Activated CD4-positive, alpha-beta memory T cell treated with anti-CD3 and anti-CD28 coated beads, Interleukin-2, amount 10 ng/mL, durations not matched to agents 7 days and 5 days (primary cell): ENCODE measurements around the gene PBXIP1. TPM values are rescaled to one million over a fixed set of nuclear protein-coding genes. Genes with fewer than 3 reads are reported as not detected.
A peak's percentile ranks its signal among the peaks of the same experiment; 100 is the strongest.

ENCODE experiments used
- CTCF ChIA-PET: fragments of 350-600 bp; sonication (Branson Sonifier 250); formaldehyde crosslinking; loops from one replicate; lab custom pipeline; 2021; ENCODE audit warnings: antibody characterized with exemption, inconsistent platforms; lab: Charles Lee
- POLR2A ChIA-PET: fragments of 350-600 bp; sonication (Branson Sonifier 250); formaldehyde crosslinking; loops from one replicate; lab custom pipeline; 2021; ENCODE audit warnings: antibody characterized with exemption; lab: Charles Lee
- DNase-seq: peaks from one replicate; pipeline ENCODE4 v3.0.0-alpha.2; 2020
- H3K27ac Mint-ChIP-seq: one replicate; pipeline ENCODE4 v1.8.0; 2021; ENCODE audit warnings: mild to moderate bottlenecking, mixed read lengths
- H3K27me3 Mint-ChIP-seq: one replicate; pipeline ENCODE4 v1.8.0; 2021; ENCODE audit warnings: mixed read lengths
- H3K36me3 Mint-ChIP-seq: one replicate; pipeline ENCODE4 v1.8.0; 2021; ENCODE audit warnings: low read depth, mixed read lengths
- H3K4me1 Mint-ChIP-seq: one replicate; pipeline ENCODE4 v1.8.0; 2021; ENCODE audit warnings: mixed read lengths
- H3K4me3 Mint-ChIP-seq: one replicate; pipeline ENCODE4 v1.8.0; 2021; ENCODE audit warnings: mild to moderate bottlenecking, mixed read lengths
- H3K9me3 Mint-ChIP-seq: one replicate; pipeline ENCODE4 v1.8.0; 2021; ENCODE audit warnings: mixed read lengths
- total RNA-seq, 2 experiments: library from RNA; stranded (reverse); gene quantifications; one replicate each; pipeline ENCODE4 v1.2.3, GENCODE V29; 2021

PBXIP1 gene
- total RNA-seq, 2 experiments from 2014 or later, result 169 TPM

DNA sequence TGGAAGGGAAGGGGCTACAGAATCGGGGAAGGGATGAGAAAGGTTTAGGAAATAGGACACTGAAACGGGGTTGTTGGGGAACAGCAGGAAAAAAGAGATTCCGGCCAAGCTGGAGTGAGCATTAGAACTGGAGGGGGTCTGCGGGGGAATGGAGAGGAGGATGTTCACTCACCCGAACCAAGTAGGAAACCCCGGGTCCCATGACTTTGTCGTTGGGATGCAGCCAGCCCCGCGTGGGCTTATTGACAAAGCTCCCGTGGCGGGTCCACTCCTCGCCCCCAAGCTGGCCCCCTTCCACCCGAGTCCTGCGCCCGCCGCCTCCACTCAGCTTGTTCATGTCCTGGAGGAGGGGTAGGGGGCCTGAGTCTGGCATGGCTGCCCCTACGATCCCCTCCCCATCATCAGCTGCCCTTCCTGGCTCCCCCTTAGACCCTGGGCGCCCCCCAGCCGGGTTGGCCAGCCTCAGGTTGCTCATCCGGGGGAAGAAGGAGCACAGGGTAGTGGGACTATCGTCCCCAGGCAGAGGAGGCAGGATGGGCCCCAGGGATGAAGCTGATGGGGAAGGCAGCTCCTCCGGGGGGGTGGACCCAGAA is 14.1 kb upstream of the PBXIP1 start:
- Mint-ChIP-seq H3K27ac (no peak overlapping the region), H3K9me3 (no peaks in the 10 kb centered on the region), H3K27me3 (no peaks in the 10 kb centered on the region), H3K4me1 (peaks cover 55% of the 10 kb centered on the region), H3K4me3 (no peak overlapping the region), H3K36me3 (peaks cover 53% of the 10 kb centered on the region)
- CTCF ChIA-PET, result interaction anchor here (0.5 to 1.9 kb wide), 5 partner anchors 13 to 74 kb away, joined by 3 to 10 read pairs (median 4); partner anchors contain the start of gene FLAD1
- POLR2A ChIA-PET, result interaction anchor here (0.7 to 3.9 kb wide), 8 partner anchors 9 to 46 kb away, joined by 3 to 34 read pairs (median 7); partner anchors contain the start of genes FLAD1, PBXIP1, PMVK and PYGO2
- no peak for DNase-seq

DNA sequence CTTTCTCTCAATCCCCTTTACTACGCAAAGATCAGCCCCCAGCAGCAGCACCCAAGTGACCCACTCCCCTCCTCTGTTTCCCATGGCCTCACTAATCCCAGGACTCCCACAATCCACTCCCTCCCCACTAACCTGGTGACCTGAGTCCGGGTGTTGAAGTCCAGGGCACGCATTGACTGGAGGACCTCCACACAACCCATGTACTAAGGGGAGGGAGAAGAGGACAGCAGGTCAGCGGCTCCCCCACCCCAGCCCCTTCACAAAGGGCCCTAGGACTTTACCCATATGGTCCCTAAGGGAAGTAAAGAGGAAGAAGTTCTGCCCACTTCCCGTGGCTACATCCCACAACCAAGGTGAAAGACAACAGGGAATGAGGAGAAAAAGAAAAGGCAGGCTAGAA is 13.3 kb upstream of the PBXIP1 start:
- Mint-ChIP-seq H3K9me3 (no peaks in the 10 kb centered on the region), H3K27ac (peak overlapping the region; percentile 40), H3K4me1 (peaks cover 57% of the 10 kb centered on the region), H3K27me3 (no peaks in the 10 kb centered on the region), H3K36me3 (peaks cover 57% of the 10 kb centered on the region), H3K4me3 (no peak overlapping the region)
- CTCF ChIA-PET, result interaction anchor here (1.7 kb wide), 1 partner anchor 25 kb away, joined by 4 read pairs; no protein-coding TSS in a partner anchor
- POLR2A ChIA-PET, result interaction anchor here (0.9 to 3.9 kb wide), 3 partner anchors 8 to 46 kb away, joined by 3 to 34 read pairs (median 13); partner anchors contain the start of genes FLAD1 and PYGO2
- no peak for DNase-seq

DNA sequence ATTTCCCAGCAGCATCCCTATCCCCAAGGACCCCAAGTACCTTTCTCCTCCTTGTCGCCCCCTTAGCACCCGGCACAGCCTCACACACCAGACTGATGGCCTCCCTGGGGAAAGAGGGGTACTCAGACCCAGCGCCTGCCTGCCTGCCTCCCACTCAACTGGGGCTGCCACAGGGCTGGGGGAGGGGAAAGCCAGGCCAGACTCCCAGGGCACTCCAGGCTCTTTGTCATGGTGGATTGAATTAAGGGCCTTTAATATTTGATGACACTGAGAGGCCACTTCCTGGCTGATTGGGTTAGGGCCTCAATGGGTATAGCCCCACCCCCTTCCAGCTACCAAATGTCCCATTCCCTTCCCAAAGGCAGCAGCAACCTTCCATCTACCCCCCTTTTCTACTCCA is 12.8 kb upstream of the PBXIP1 start:
- ChIA-PET POLR2A (interaction anchor here (3.0 kb wide), 1 partner anchor 15 kb away, joined by 13 read pairs; the partner anchor contains the start of gene FLAD1), CTCF (no interaction called here)
- peak overlapping the region; percentile 40 for H3K27ac Mint-ChIP-seq
- H3K36me3 Mint-ChIP-seq, result peaks cover 61% of the 10 kb centered on the region
- peaks cover 60% of the 10 kb centered on the region for H3K4me1 Mint-ChIP-seq
- H3K9me3 Mint-ChIP-seq, result no peaks in the 10 kb centered on the region
- DNase-seq, result no peak
- no peaks in the 10 kb centered on the region for H3K27me3 Mint-ChIP-seq
- no peak overlapping the region for H3K4me3 Mint-ChIP-seq

DNA sequence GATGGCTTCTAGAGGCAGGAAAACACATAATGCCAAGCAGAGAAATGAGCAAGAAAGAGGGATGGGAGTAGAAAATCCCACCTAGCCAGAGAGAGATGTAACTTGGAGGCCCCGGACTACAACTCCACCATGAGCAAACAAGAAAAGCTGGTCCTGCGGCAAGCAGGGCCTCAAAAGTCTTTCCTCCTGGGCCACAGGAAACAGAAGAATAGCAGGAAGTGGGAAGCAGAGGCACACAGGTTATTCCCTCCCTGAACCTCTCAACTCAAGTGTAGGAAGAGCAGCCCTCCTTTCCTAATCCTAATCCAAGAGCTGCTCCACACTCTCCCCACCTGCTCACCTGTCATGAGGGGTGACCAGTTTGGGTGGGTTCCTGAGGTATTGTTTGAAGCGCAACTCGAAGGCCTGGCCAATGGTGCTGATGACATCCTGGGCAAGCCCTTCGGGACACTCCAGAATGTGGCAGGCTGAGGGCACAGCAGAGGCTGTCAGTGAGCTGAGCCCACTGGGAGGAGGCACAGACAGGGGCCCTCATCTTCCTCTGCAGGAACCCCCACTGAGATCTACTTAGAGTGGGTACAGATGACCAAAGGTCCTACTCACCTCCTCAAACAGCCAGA is 11.5 kb upstream of the PBXIP1 start:
- peaks cover 68% of the 10 kb centered on the region for H3K36me3 Mint-ChIP-seq
- DNase-seq, result no peak
- ChIA-PET CTCF (interaction anchor here (0.8 kb wide), 1 partner anchor 15 kb away, joined by 5 read pairs; no protein-coding TSS in a partner anchor), POLR2A (no interaction called here)
- H3K4me1 Mint-ChIP-seq, result peaks cover 66% of the 10 kb centered on the region
- no peaks in the 10 kb centered on the region for H3K9me3 Mint-ChIP-seq
- H3K4me3 Mint-ChIP-seq, result no peak overlapping the region
- no peaks in the 10 kb centered on the region for H3K27me3 Mint-ChIP-seq
- H3K27ac Mint-ChIP-seq, result peak overlapping the region; percentile 45

DNA sequence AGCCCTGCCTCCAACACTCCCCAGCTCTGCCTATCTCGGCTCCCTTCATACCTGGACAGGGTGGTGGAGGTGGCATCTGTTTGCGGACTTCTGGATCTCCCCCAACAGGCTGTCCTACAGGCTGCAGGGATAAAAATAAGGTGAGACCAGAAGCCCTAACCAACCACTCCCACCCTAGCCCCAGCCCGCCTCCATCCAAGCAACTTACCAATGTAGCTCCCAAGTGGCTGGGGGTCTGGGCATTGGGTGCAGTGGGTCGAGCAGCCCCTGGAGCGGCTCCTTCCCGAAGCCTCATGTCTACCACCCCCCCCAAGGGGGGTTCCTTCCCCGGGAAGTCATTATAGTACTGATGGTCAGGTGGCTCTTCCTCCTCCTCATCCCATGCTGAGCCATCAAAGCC is 10.2 kb upstream of the PBXIP1 start:
- no peaks in the 10 kb centered on the region for H3K27me3 Mint-ChIP-seq
- no peak overlapping the region for H3K27ac Mint-ChIP-seq
- CTCF ChIA-PET, result interaction anchor here (1.1 kb wide), 1 partner anchor 11 kb away, joined by 3 read pairs; no protein-coding TSS in a partner anchor
- no peaks in the 10 kb centered on the region for H3K9me3 Mint-ChIP-seq
- POLR2A ChIA-PET, result interaction anchor here (0.7 to 0.8 kb wide), 2 partner anchors 10 to 11 kb away, joined by 3 to 4 read pairs; partner anchors contain the start of gene PBXIP1
- no peak for DNase-seq
- peaks cover 66% of the 10 kb centered on the region for H3K36me3 Mint-ChIP-seq
- H3K4me3 Mint-ChIP-seq, result no peak overlapping the region
- peaks cover 59% of the 10 kb centered on the region for H3K4me1 Mint-ChIP-seq

DNA sequence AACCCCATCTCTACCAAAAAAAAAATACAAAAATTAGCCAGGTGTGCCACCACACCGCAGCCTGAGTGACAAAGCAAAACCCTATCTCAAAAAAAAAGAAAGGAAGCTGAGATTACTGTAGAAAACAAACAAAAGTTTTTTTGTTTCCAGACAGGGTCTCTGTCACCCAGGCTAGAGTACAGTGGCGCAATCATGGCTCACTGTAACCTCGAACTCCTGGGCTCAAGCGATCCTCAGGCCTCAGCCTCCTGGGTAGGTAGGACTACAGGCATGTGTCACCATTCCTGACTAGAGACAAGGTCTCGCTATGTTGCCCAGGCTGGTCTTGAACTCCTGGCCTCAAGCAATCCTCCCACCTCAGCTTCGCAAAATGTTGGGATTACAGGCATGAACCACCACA is 8.5 kb upstream of the PBXIP1 start:
- Mint-ChIP-seq H3K4me3 (no peak overlapping the region), H3K4me1 (peaks cover 61% of the 10 kb centered on the region), H3K36me3 (peaks cover 72% of the 10 kb centered on the region), H3K27ac (peak overlapping the region; percentile 57), H3K9me3 (no peaks in the 10 kb centered on the region), H3K27me3 (no peaks in the 10 kb centered on the region)
- CTCF ChIA-PET, result interaction anchor here (1.2 to 4.3 kb wide), 2 partner anchors 9 to 32 kb away, joined by 4 to 24 read pairs; partner anchors contain the start of gene CKS1B
- POLR2A ChIA-PET, result interaction anchor here (0.8 to 1.6 kb wide), 7 partner anchors 9 to 52 kb away, joined by 3 to 10 read pairs (median 5); partner anchors contain the start of genes CKS1B, FLAD1 and PBXIP1
- DNase-seq, result no peak

DNA sequence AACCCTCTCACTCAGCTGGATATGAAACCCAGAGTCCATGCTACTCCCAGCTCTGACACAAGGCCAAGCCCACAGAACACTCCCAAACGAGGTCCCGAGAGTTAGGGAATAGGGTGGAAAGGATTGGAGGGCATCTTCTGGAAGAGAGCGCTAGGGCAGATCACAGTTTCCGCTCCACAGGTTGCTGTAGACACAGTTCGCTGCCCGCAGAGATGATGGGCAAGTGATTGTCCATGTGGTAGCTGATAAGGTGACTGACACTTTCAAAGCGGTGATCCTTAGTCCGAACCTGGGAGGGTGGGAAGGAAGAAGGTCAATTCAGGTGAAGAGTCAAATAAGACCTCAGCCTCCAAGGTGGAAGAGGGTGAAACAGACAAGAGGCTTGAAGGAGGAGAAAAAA is 7.7 kb upstream of the PBXIP1 start:
- ChIA-PET CTCF (interaction anchor here (4.3 kb wide), 1 partner anchor 9 kb away, joined by 24 read pairs; the partner anchor contains the start of gene CKS1B), POLR2A (interaction anchor here (0.7 to 3.9 kb wide), 4 partner anchors 9 to 27 kb away, joined by 3 to 25 read pairs (median 8); partner anchors contain the start of genes CKS1B, PBXIP1 and PMVK)
- peaks cover 67% of the 10 kb centered on the region for H3K36me3 Mint-ChIP-seq
- H3K4me3 Mint-ChIP-seq, result no peak overlapping the region
- H3K9me3 Mint-ChIP-seq, result no peaks in the 10 kb centered on the region
- DNase-seq, result no peak
- no peaks in the 10 kb centered on the region for H3K27me3 Mint-ChIP-seq
- H3K27ac Mint-ChIP-seq, result peak overlapping the region; percentile 58
- H3K4me1 Mint-ChIP-seq, result peaks cover 57% of the 10 kb centered on the region

DNA sequence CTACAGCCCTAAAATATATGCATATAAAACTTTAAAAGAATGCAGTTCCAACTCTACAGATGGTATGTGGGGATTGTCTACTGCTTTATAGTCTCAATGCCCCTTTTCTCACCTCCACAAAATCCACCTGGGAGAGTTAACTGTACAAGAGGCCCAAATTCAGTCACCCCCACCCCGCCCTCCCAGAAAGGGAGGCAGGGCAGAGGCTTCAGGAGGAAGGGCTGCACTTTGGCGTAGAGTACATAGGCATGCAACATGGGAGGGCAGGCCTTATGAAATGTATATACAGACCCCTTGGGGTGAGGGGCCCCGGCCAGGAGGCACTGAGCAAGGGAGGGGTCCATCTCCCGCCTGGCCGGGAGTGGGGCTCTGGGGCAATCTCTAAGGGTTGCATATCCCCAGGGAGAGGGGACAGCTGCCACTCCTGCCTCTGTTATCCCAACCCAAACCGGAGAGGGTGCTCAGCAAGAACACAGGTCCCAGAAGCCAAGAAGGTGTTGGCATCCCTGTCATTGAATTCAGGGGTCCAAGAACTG is 7.0 kb upstream of the PBXIP1 start:
- Mint-ChIP-seq H3K36me3 (peaks cover 69% of the 10 kb centered on the region), H3K27ac (peak overlapping the region; percentile 85), H3K4me3 (peak overlapping the region; percentile 88), H3K9me3 (no peaks in the 10 kb centered on the region), H3K27me3 (no peaks in the 10 kb centered on the region), H3K4me1 (peaks cover 54% of the 10 kb centered on the region)
- no peak for DNase-seq
- CTCF ChIA-PET, result interaction anchor here (1.7 to 4.3 kb wide), 3 partner anchors 10 to 54 kb away, joined by 4 to 24 read pairs (median 16); partner anchors contain the start of genes CKS1B and FLAD1
- POLR2A ChIA-PET, result interaction anchor here (1.3 to 4.3 kb wide), 8 partner anchors 8 to 47 kb away, joined by 4 to 62 read pairs (median 21); partner anchors contain the start of genes CKS1B, FLAD1, PMVK and SHC1

DNA sequence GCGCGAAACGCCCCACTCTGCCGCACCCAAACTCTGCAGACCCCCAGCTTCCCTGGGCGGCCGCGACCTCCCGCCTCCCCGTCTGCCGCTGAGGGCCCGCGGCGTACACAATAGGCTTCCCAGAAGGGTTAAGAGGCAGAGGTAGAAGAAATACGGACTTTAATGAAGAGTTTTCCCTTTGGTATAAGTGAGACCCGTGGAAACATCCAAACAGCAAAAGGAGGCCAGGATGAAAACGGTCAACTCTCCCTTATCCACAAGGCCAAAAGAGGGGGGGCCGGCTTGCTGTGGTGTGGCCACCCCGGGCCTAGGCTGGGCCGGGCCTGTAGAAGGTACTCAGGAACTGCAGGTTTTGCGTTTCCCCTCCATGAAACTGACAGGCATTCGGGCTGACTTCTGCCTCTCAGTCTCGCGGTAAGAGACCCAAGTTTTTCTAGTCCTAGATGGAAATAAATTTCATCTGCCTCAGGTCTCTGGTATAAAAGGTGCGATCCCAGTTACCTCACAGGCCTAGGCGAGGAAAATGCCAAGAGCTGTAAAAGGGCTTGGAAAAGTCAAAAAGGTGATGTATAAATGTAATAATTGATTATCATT is 6.4 kb upstream of the PBXIP1 start:
- no peak for DNase-seq
- ChIA-PET CTCF (interaction anchor here (1.2 to 4.3 kb wide), 7 partner anchors 11 to 403 kb away, joined by 3 to 24 read pairs (median 4); partner anchors contain the start of genes CKS1B, FLAD1 and LENEP), POLR2A (interaction anchor here (1.3 to 4.3 kb wide), 11 partner anchors 9 to 60 kb away, joined by 3 to 62 read pairs (median 12); partner anchors contain the start of genes CKS1B, FLAD1, PMVK and SHC1)
- peaks cover 66% of the 10 kb centered on the region for H3K36me3 Mint-ChIP-seq
- H3K27ac Mint-ChIP-seq, result peak overlapping the region; percentile 85
- peak overlapping the region; percentile 88 for H3K4me3 Mint-ChIP-seq
- H3K4me1 Mint-ChIP-seq, result peaks cover 52% of the 10 kb centered on the region
- H3K9me3 Mint-ChIP-seq, result no peaks in the 10 kb centered on the region
- H3K27me3 Mint-ChIP-seq, result no peaks in the 10 kb centered on the region

DNA sequence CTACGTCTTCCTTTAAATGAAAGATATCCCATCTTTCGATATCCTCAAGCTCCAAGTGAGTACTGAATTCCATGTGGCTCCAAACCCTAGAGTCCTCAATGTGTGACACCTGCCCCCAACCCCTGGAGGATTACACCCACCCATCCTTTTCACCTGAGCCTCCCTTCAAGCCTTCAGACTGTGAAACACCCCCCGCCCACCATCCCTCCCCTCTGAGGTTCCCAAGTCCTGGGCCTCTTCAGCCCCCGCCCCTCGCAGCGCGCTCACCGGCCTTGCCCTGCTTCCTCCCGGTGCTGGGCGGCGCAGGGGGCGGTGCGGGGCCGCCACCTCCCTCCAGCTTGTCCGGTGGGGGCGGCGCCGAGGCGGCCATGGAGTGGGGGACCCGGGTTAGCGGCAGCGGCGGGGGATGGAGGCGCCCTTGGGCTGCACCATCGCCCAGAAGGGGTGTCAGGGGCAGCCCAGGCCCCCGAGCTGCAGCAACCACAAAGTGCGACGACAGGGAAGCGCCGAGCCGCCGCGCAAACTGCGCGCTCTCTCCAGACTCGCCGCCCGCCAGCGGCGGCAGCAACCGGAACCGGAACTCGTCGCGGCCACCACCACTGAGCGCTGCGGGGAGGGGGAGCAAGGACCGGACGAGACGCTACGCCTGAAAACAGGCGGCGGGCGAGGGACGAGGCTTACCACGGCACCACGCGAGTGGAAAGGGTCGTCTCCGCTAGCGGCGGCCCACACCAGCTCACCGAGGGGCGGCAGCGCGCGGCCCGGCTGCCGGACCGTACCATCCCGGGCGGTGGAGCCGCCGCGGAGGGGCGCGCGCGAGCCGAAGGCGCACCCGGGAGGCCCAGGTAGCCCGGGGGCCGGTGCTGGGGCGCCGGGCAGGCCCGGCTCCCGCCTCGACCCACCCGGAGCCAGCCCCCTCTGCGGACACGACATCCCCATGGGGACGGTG is 5.6 kb upstream of the PBXIP1 start, which contains the start of gene PYGO2:
Gene PYGO2, minus strand, starts transcription at position 576 of the 949 bp plus-strand sequence. Its CDS starts 206 bp downstream, at position 370.
- CTCF ChIA-PET, result interaction anchor here (0.5 to 4.3 kb wide), 16 partner anchors 11 to 847 kb away, joined by 3 to 24 read pairs (median 4); partner anchors contain the start of genes ADAM15, CKS1B, FLAD1 and LENEP
- peaks cover 58% of the 10 kb centered on the region for H3K4me1 Mint-ChIP-seq
- peaks cover 58% of the 10 kb centered on the region for H3K36me3 Mint-ChIP-seq
- DNase-seq, result peak; percentile 83
- H3K9me3 Mint-ChIP-seq, result no peaks in the 10 kb centered on the region
- POLR2A ChIA-PET, result interaction anchor here (0.7 to 4.3 kb wide), 14 partner anchors 9 to 232 kb away, joined by 3 to 62 read pairs (median 6); partner anchors contain the start of genes CKS1B, FLAD1, PMVK and SHC1
- H3K4me3 Mint-ChIP-seq, result peak within 1 kb of the TSS; percentile 97
- no peaks in the 10 kb centered on the region for H3K27me3 Mint-ChIP-seq
- H3K27ac Mint-ChIP-seq, result peak within 1 kb of the TSS; percentile 89
